Heart left ventricle (tissue), 13 donors: ENCODE measurements around the gene LRMDA.

Experiments used
- POLR2A ChIP-seq, 2 donors: fragments of 450-650 bp; IDR thresholded peaks; one replicate each; pipeline ENCODE4 v1.6.1; 2017; ENCODE audit warnings: antibody characterized with exemption in 2 of 2, mild to moderate bottlenecking in 2 of 2, moderate library complexity in 2 of 2
- TF ChIP-seq, protein P1 (sequence below), 12 donors: fragments of 200-600 bp; sonication (generic) in 4 of 12; IDR thresholded peaks; one replicate each; pipeline versions ENCODE4 v1.5.0 to v1.8.0; 2018 to 2022; ENCODE audit warnings: antibody characterized with exemption in 12 of 12, mild to moderate bottlenecking in 5 of 12
- donor health status: ischemic (EF 13 %, LVEDD 7.1; RV severe dilation, severe dysfunction).
- donor health status: DM: no; HTN: yes; CAD: no.
- donor health status: DM: no; HTN: no; CAD: no.
- donor health status: ischemic (EF 25% LVEDD 6.9; RV normal size, moderate dysfunction).
- donor health status: ischemic (EF 25% LVEDD 5.7; RV mildly dilated, moderate dysfunction).
- donor health status: ischemic (EF 35%, LVEDD 5.7; RV mildly dilated, moderate dysfunction).
- donor health status: nonischemic (EF 11% LVEDD 7.7; RV severe dilation, severe dysfunction).
- donor health status: DM: yes; HTN: yes; CAD: no.
- donor health status: PGD.
- donor health status: ischemic (EF 29% LVEDD 5.4; RV normal size, mild dysfunction).
- donor health status: nonischemic (EF 23%, LVEDD 6.1; RV moderate dilation, normal function).

DNA sequence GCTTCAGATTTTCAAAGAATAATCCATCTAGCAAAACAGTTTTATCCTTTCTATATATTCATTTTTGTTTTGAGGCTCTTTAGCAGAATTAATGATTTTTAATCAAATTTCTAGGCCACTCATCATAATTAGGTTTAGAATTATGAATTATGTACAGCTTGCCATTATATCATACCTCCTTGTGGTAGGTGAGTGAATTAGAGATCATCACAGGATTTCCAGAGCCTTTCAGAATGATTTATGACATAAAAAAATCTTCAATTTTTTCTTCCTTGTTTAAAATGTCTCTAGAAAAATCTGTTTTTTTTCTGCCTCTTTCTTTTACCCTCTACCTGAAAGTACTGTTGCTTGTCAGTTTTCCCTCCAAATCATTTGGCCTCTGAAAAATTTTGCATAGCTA, 433.3 kb downstream of the LRMDA start:
- TF ChIP-seq, protein P1, sequence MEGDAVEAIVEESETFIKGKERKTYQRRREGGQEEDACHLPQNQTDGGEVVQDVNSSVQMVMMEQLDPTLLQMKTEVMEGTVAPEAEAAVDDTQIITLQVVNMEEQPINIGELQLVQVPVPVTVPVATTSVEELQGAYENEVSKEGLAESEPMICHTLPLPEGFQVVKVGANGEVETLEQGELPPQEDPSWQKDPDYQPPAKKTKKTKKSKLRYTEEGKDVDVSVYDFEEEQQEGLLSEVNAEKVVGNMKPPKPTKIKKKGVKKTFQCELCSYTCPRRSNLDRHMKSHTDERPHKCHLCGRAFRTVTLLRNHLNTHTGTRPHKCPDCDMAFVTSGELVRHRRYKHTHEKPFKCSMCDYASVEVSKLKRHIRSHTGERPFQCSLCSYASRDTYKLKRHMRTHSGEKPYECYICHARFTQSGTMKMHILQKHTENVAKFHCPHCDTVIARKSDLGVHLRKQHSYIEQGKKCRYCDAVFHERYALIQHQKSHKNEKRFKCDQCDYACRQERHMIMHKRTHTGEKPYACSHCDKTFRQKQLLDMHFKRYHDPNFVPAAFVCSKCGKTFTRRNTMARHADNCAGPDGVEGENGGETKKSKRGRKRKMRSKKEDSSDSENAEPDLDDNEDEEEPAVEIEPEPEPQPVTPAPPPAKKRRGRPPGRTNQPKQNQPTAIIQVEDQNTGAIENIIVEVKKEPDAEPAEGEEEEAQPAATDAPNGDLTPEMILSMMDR (IDR thresholded peaks at IDR 0.05): no peak
- no peak for TF ChIP-seq POLR2A (IDR thresholded peaks at IDR 0.05)
